AG20443 (cell line): Measurements from ENCODE around the gene PLOD3.
A peak's percentile ranks its signal among the peaks of the same experiment; 100 is the strongest.

Source experiments
- DNase-seq: peaks from one replicate; pipeline ENCODE4 v3.0.0; 2012; ENCODE audit warnings: low spot score, mixed read lengths

PLOD3 gene

DNA sequence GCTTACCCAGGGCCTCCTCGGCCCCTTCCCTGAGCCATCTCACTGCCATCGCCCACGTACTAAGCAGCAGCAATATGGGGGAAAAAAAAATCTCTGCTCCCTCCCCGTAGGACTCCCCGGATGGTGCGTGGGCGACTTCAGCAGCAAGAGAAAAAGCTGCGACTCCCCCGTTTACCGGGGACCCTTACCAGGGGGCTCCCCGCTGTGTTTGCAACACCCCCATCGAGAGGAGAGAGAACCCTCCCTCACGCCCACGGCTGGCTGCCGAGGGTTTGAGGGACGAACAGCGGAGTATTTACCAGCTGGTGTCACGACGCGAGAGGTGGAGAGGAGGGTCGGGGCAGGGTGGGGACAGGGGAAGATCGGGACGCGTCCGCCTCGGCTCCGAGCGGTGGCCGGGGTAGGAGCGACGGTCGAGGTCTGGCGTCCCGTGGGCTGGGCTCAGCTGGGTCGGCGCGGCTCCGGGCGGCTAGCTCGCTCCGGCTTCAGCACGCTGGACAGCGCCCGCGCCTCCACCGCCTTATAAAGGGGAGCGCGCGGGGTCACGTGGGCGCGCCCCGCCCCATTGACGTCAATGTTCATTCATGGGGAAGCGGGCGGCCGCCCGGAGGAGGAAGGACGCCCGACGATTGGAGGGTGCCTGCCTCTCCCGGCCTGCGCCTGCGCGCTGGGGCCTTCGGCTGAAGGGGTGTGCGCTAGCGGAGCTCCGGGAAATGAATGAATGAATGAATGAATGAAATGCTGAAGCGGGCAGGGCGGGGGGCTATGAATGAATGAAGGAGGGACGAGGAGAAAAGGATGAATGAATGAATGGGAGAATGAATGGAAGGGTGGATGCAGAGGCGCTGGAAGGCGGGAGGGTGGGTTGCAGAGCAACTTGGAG is 52.1 kb downstream of the PLOD3 start, which contains the start of gene VGF:
TSS of gene VGF (minus strand) at position 495 of the 883 bp plus-strand sequence. CDS start 726 bp downstream, outside the sequence.
- DNase-seq: peak; percentile 97

DNA sequence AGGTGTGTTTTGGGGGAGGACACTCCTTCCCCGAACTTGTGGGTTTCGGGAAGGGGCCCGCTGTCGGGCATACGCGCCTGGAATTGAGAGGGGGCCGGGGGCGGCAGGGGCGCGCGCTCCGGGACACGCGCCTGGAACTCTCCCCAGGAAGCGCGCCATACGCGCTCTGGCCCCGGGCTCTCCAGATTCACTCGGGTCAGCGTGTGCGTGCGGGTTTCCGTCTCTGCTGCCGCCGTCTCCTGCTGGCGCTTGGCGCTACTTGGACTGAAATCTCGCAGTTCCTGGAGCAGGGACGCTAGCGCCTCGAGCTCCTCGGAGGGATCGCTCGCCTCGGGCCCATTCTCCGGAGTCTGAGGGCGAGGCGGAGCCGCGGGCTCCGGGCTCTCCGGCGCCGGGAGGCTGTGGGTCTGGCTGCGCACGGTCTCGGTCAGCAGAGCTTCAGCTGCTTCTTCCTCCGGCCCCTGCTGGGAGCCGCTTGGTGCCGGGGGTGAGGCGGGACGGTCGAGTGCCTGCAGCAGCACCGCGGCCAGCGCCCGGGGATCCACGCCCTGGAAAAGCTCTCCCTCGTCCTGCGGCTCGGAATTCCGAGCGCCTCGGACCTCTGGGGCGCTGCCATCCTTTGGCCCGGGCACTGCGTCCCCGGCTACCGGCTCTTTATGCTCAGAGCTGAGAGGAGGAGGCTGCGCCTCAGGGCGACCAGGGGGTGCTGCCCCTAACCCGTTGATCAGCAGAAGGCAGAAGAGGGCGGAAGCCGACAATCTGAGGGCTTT is 53.1 kb downstream of the PLOD3 start:
- peak; percentile 71 for DNase-seq

DNA sequence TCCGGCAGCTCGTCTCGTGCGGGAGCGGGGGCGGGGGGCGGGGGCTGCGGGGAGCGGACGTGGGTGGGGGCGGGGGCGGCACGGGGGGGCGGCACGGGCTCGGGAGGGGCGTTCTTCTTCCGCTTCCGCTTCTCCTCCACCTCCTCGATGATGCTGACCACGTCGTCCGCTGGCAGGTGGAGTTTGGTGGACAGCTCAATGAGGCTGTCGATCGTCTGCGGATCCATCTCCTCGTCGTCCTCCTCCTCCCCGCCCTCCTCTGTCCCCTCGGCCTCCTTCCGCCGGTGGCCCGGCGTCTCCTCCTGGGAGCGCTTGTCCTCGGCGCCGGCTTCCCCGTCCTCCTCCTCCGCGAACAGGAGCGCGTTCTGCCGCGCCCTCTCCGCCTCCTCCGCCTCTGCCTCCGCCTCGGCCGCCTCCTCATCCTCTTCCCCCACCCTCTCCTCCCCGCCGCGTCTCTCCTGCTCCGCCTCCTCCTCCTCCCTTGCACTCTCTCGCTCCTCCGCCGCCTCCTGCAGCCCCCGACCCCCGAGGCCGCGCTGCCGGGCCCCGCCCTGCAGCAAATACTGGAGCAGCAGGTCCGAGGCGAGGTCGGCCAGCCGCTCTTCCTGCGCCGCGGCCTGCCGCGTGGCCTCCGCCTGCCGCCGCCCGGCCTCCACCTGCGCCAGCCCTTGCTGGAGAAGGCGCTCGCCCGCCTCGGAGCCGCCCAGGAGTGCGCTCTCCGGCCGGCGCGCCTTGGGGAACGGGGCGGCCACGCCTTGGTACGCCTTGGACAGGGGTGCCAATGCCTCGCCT is 53.9 kb downstream of the PLOD3 start:
- DNase-seq: no peak

DNA sequence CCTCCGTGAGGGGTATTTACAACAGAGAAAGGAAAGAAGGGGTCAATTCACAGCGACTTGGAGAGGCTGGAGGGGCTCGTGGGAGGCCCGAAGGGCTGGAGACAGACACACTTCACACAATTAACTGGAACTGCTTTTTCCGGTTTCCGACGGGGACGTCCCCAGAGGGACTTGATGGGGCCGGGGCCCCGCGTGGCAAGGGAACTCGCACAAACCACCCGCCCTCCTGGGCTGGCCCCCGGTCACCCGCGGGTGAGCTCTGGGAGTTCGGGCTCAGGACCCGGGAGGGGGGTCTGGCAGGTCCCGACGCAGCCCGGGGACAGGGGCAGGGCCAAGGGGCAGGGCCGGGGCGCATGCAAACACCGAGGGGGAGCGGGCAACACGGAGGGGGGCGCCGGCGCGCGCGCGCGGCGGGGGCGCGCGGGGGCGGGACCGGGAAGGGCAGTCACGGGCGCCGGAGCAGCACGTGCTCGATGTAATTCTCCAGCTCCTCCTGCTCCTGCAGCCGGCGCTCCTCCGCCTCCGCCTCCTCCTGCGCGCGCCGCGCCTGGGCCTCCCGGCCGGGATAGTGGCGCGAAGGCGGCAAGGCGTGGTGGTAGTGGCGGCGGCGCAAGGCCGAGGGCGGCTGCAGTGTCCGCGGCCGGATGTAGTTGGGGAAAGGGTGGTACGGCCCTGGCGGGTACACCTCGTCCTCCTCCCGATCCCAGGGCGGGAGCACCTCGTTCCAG is 54.7 kb downstream of the PLOD3 start:
- peak; percentile 69 for DNase-seq

DNA sequence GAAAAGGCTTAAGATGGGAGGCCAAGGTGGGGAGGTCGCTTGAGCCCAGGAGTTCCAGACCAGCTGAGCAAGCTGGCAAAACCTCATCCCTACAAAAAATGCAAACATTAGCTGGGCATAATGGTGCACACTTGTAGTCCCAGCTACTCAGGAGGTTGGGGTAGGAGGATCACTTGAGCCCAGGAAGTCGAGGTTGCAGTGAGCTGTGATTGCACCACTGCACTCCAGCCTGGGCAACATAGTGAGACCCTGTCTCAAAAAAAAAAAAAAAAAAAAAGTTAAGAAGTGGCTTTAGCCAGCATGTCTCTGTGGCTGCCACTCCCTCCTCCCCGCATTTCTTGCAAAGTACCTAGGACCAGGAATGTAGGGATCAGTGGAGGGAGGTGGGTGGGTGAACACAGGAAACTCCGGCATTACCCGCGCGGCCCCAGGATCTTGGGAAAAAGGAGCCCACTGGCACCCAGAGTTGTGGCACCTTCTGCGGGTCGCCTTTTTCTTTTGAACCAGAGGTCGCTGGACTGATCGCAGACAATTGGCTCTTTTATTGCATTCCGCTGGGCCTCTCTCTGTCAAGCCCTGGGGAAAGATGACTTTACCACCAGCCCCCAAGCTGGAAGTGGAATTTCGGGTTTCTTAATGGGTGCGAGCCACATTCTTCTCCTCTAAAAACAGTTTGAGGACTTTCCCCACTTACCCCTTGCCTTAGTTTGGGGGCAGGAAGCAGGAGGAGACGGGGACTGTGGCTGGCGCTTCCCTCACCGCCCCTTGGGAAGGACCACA is 55.5 kb downstream of the PLOD3 start:
- no peak for DNase-seq

DNA sequence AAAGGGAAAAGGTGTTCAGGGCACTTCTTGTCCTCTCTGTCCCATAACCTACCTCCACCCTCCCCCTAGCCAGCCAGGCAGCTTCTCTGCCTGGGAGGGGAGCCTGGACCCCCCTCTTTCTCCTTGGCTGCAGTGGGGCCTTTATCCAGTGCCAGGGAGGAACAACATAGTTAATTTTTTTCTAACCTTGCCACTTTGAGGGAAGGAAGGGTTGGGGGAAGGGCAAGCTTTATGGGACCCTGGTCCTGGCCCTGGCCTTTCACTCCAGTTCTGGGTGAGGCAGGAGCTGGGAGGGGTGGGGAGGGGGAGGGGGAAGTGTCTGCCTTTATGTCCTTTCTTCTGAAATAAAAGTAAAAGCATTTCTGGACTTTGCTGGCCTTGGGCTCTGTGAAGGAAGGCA is 56.5 kb downstream of the PLOD3 start:
- no peak for DNase-seq

DNA sequence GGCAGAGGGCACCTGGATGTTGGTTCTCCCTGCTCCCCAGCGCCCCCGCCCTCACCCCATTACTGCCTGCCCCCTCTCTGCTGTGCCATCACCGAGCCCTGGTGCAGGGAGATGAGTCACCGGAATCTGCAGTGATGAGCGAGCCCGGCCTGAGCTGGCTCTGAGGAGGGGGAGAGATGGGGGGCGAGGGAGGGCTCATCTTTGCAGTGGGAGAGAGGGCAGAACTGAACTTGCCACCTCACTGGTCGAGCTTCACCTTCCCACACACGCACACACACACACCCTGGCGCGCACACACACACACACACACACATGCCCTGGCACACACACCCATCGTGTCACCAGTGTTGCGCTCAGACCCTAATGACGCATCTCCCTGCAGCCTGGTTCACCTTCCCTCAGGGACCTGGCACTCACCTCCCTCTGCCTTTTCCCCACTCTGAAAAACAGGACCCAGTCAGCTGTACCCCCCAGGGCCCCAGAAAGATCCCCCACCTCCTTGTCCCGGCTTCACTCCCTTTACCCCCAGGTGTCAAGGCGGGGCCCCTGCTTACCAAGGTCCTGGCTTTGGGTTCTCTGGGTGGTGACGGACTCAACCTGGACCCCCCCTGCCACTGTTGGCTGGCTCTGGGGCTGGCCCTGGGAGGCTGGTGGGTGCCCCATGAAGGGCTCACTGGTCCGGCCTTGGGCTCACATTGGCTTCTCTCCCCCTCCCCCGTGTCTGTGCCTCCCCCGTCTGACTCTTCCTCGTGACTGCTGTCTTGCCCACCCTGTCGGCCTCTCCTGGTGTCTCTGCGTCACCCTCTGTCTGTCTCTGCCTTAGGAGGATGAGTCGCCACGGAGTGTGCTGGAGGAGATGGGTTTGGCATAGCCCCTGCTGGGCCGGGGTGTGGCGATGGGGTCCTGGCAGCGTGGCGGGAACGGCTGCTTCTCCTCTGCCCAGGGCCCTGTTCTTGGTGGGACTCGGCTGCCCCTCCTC is 57.4 kb downstream of the PLOD3 start:
- DNase-seq: no peak

DNA sequence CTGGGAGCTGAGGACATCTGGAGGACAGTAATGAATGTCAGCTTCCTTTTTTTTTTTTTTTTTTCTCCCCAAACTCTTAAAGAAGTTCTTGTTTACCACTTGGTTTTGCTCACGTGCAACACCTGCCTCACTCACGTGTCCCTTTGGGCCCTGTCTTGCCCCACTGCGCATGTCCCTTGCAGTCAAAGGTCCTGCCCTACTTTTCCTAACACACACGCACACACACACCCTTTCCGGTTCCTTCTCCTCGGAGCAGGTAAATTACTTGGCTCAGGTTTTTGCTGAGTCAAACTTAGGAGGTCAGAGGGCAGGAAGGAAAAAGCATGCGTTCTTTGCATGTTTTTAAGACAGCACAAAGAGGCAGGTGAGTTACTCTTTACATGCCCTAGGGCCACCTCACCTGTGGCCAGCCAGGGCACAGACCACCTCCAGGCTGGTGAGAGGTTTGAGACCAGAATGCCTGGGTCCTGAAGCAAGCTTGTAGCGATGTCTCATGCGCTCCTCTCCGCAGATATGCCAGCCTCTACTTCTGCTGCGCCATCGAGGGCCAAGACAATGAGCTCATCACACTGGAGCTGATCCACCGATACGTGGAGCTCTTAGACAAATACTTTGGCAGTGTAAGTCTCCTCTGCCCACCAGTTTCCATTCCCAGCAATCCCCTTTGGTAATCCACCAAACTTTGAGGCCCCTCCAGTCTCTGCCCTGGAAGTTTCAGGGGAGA is 60.4 kb downstream of the PLOD3 start:
- DNase-seq: no peak

DNA sequence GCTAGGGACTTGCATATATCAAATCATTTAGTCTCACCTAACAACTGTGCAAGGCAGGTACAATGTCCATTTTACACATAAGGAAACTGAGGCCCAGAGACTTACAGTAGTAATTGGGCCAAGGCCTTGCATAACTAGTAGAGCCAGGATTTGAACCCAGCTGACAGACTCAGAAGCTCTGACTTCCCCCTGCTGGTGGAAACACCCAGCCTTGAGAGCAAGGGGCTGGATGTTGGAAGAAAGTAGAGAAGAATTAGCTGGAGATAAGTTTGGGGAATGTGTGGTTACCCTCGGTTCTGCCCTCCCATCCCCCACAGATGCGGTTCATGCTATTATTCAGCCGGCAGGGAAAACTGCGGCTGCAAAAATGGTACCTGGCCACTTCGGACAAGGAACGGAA is 61.1 kb downstream of the PLOD3 start:
- DNase-seq: no peak
